Spleen (tissue), 11 donors: ENCODE measurements around the gene PHF21A. TPM values are rescaled to one million over a fixed set of nuclear protein-coding genes. Genes with fewer than 3 reads are reported as not detected.

ENCODE experiments used
- DNase-seq: peaks from one replicate; pipeline ENCODE4 v3.0.0-alpha.2; 2020
- H3K27ac ChIP-seq, 8 donors: fragments of 200-600 bp; sonication (generic) in 7 of 8; 1 replicate in 4 of 8; 2 replicates in 4 of 8; pipeline versions ENCODE4 v1.5.0 to v1.8.0; 2016 to 2021; ENCODE audit warnings: inconsistent platforms in 4 of 8, mild to moderate bottlenecking in 4 of 8, moderate library complexity in 1 of 8
- H3K27me3 ChIP-seq, 7 donors: fragments of 200-600 bp; sonication (generic) in 6 of 7; replicated peaks in 1 of 7; 1 replicate in 4 of 7; 2 replicates in 3 of 7; pipeline versions ENCODE4 v1.5.0 to v1.8.0; 2016 to 2021; ENCODE audit warnings: inconsistent platforms in 3 of 7, mild to moderate bottlenecking in 1 of 7
- H3K36me3 ChIP-seq, 6 donors: fragments of 200-600 bp; sonication (generic) in 5 of 6; 1 replicate in 4 of 6; 2 replicates in 2 of 6; pipeline versions ENCODE4 v1.5.0 to v1.8.0; 2016 to 2021; ENCODE audit warnings: inconsistent platforms in 2 of 6
- H3K4me1 ChIP-seq, 6 donors: fragments of 200-600 bp; sonication (generic) in 5 of 6; 1 replicate in 3 of 6; 2 replicates in 3 of 6; pipeline versions ENCODE4 v1.5.0 to v1.8.0; 2016 to 2021; ENCODE audit warnings: inconsistent platforms in 3 of 6
- H3K4me3 ChIP-seq, 8 donors: fragments of 200-600 bp; sonication (generic) in 7 of 8; 1 replicate in 4 of 8; 2 replicates in 4 of 8; pipeline versions ENCODE4 v1.5.0 to v1.8.0; 2016 to 2021; ENCODE audit warnings: inconsistent platforms in 4 of 8, mild to moderate bottlenecking in 4 of 8, moderate library complexity in 2 of 8
- H3K9me3 ChIP-seq, 8 donors: fragments of 200-600 bp; sonication (generic) in 7 of 8; 1 replicate in 4 of 8; 2 replicates in 4 of 8; pipeline versions ENCODE4 v1.5.0 to v1.8.0; 2016 to 2021; ENCODE audit warnings: inconsistent platforms in 4 of 8
- POLR2A ChIP-seq, 3 donors: fragments of 450-650 bp; IDR thresholded peaks; one replicate each; pipeline ENCODE4 v1.5.1; 2017; ENCODE audit warnings: antibody characterized with exemption in 3 of 3, mild to moderate bottlenecking in 1 of 3
- POLR2AphosphoS5 ChIP-seq, 3 donors: sonication (generic); formaldehyde crosslinking; IDR thresholded peaks; one replicate each; pipeline ENCODE4 v1.5.1; 2017; ENCODE audit warnings: antibody characterized with exemption in 3 of 3
- WGBS, 5 donors: extraction: QIAGEN DNeasy Blood & Tissue Kit in 3 of 5; methylation state at CpG; one replicate each; pipeline versions ENCODE4 v1.1.5 to v1.1.7; 2013 to 2018; 5-methylcytosine and 5-hydroxymethylcytosine counted together
- intact Hi-C: fragments of 100-400 bp; cut with DNase I; formaldehyde crosslinking; loops from one replicate; pipeline ENCODE4 v1.15.0; 2023; ENCODE audit warnings: low total_unique reads
- polyA plus RNA-seq, 3 donors: library from polyadenylated mRNA; stranded (reverse); fragments of 200-250 nt; gene quantifications; one replicate each; pipeline ENCODE4 v1.2.1, GENCODE V29; 2013
- total RNA-seq, 7 donors: library from RNA; depleted of rRNA in 3 of 7; stranded (reverse); fragments of >200 nt in 3 of 7; fragmentation: NEBNext Ultra II Directional in 4 of 7; extraction: Animal tissue kit (Norgen Biotek cat#: 25700) in 4 of 7; gene quantifications; one replicate each; pipeline versions ENCODE4 v1.1.0 to v1.2.1, GENCODE V29; 2016 to 2021
- TF ChIP-seq, protein P1 (sequence below), 11 experiments: fragments of 200-600 bp in 7 of 11; fragments of 450-650 bp in 4 of 11; sonication (generic) in 4 of 11; IDR thresholded peaks in 8 of 11; conservative IDR thresholded peaks in 3 of 11; 1 replicate in 7 of 11; 2 replicates in 4 of 11; pipeline versions ENCODE4 v1.4.0 to v1.8.0; 2016 to 2021; ENCODE audit warnings: antibody characterized with exemption in 11 of 11, inconsistent platforms in 4 of 11, mild to moderate bottlenecking in 1 of 11
- donor health status: healthy with polysubstance abuse.
- donor health status: DM: no; HTN: no; CAD: no; lungs with moderate emphysema.
- donor health status: DM: no; HTN: no; CAD: no.
- donor health status: Bipolar disorder and iron deficiency.
- donor health status: healthy.
- donor health status: DM: no; HTN: no; CAD: no.
- donor health status: DM: yes; HTN: yes; CAD: no.

Gene PHF21A
- total and polyA plus RNA-seq, 10 donors = 9.2 to 110 (median 79.7) TPM

DNA sequence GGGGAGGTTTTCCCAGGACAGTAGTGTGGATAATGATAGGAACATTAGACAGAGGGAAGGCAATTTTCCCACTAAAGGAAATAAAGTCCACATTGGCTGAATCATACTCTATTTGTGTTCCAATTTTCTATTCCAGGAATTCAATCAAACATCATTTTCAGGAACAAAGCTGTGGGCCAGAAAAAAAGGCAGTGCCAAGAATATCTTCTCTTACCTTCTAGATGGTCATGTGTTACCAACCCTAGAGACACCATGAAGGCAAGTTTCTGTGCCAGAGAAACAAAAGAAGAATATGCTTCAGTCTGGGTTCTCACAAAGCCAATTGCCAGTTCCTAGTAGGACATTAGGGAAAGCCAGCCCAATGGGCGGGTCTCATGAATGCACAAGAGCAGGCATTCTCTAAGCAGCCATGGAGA, 171.3 kb downstream of the PHF21A start:
- peaks cover 0 to 100% (median 67%) of the 10 kb centered on the region in 6 donors for H3K36me3 ChIP-seq

DNA sequence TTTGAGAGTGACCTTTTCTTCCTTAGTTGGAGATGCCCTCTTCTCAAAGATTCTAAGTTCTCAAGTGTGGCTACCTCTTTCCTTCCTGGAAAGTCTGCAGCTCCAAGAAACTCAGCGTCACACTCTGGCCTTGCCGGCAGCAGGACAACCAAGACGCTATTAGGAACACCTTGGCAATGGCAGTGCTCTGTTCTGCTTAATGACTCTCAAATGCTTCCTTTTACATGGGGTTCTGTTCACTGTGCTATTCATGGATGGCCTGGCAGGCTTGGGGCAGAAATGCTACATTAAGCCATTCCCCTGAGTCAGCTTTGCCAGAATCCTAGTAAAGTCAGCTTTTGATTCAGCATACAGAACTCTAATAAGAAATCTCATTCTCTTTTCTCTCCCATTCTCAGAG, 172.9 kb downstream of the PHF21A start:
- WGBS, 5 donors = 95 to 99% (median 97%) methylated on average over 3 of the region's 3 CpGs
- Histone ChIP-seq H3K27ac (no peak overlapping the region), H3K27me3 (no peaks in the 10 kb centered on the region), H3K4me3 (no peak overlapping the region), H3K9me3 (no peaks in the 10 kb centered on the region), H3K36me3 (peaks cover 0 to 100% (median 76%) of the 10 kb centered on the region in 6 donors), H3K4me1 (no peaks in the 10 kb centered on the region)
- TF ChIP-seq, protein P1, sequence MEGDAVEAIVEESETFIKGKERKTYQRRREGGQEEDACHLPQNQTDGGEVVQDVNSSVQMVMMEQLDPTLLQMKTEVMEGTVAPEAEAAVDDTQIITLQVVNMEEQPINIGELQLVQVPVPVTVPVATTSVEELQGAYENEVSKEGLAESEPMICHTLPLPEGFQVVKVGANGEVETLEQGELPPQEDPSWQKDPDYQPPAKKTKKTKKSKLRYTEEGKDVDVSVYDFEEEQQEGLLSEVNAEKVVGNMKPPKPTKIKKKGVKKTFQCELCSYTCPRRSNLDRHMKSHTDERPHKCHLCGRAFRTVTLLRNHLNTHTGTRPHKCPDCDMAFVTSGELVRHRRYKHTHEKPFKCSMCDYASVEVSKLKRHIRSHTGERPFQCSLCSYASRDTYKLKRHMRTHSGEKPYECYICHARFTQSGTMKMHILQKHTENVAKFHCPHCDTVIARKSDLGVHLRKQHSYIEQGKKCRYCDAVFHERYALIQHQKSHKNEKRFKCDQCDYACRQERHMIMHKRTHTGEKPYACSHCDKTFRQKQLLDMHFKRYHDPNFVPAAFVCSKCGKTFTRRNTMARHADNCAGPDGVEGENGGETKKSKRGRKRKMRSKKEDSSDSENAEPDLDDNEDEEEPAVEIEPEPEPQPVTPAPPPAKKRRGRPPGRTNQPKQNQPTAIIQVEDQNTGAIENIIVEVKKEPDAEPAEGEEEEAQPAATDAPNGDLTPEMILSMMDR (IDR thresholded peaks at IDR 0.05 in 8 of 11, conservative IDR thresholded peaks at IDR 0.05 in 3 of 11) = no peak
- TF ChIP-seq POLR2A (IDR thresholded peaks at IDR 0.05) = no peak
- TF ChIP-seq POLR2AphosphoS5 (IDR thresholded peaks at IDR 0.05) = no peak
- intact Hi-C loops = no loop called here
- DNase-seq = no peak

More for the DNA sequence above, 171.3 kb downstream of the PHF21A start:
- TF ChIP-seq, protein P1 (IDR thresholded peaks at IDR 0.05 in 8 of 11, conservative IDR thresholded peaks at IDR 0.05 in 3 of 11) = no peak
- TF ChIP-seq POLR2AphosphoS5 (IDR thresholded peaks at IDR 0.05) = no peak
- TF ChIP-seq POLR2A (IDR thresholded peaks at IDR 0.05) = no peak
- H3K4me1 ChIP-seq = no peaks in the 10 kb centered on the region
- DNase-seq = no peak
- H3K27me3 ChIP-seq = no peaks in the 10 kb centered on the region
- intact Hi-C loops = no loop called here
- H3K27ac ChIP-seq = no peak overlapping the region
- no peaks in the 10 kb centered on the region for H3K9me3 ChIP-seq
- H3K4me3 ChIP-seq = no peak overlapping the region
- 97 to 100% (median 100%) methylated on average over 1 of the region's 1 CpG for WGBS, 5 donors

DNA sequence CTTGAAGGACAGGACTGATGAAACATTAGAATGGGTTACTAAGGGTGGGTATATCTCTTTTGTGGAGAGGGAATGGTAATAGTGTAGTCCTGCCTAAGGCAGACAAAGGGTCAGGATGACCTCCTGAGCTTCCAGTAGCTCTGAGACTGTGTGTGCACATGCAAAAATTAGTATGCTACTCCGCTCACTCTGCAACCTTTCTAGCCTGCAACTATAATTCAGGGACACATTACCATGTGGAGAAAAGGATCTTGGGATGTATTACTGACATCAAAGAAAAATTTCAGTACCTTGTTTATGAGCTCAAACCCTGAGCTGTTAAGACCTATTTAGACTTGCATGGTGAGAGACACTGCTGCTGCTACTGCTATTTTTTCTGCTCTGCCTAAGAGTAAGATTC, 173.4 kb downstream of the PHF21A start:
- 92 to 100% (median 97%) methylated on average over 1 of the region's 1 CpG for WGBS, 5 donors
- TF ChIP-seq, protein P1 (IDR thresholded peaks at IDR 0.05 in 8 of 11, conservative IDR thresholded peaks at IDR 0.05 in 3 of 11) = no peak
- no peak for TF ChIP-seq POLR2A (IDR thresholded peaks at IDR 0.05)
- TF ChIP-seq POLR2AphosphoS5 (IDR thresholded peaks at IDR 0.05) = no peak
- no peaks in the 10 kb centered on the region for H3K9me3 ChIP-seq
- no peak for DNase-seq
- no peak overlapping the region for H3K27ac ChIP-seq
- no peaks in the 10 kb centered on the region for H3K4me1 ChIP-seq
- no peak overlapping the region for H3K4me3 ChIP-seq
- H3K36me3 ChIP-seq = peaks cover 0 to 100% (median 74%) of the 10 kb centered on the region in 6 donors
- intact Hi-C loops = no loop called here
- no peaks in the 10 kb centered on the region for H3K27me3 ChIP-seq

DNA sequence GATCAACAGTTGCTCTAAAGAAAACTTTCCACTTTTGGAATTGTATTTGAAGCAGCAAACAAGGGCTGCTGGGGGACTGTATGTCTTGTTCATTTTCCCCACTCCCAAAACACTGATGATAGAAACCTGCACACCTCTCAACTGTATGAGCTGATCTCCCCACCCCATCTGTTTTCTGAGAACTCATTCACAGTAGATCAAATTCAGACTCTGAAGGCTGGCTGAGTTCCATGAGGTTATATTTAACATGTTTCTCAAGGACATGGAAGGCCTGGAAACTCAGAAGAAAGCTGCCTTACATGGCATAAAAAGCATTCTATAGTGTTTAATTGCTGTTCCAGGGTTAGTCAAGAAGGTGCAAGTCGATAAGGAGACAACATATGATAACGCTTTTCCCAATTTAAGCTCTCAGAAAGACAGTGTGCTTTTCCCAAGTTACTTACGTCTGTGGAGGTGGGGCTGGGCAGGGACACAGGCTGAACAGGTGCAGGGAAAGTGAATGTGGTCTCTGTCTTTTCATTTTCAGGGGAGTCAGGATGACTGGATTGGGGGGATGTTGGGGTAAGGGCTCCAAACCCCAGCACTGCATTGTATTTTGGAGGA, 175.8 kb downstream of the PHF21A start:
- Histone ChIP-seq H3K36me3 (peaks cover 0 to 100% (median 71%) of the 10 kb centered on the region in 6 donors), H3K9me3 (no peaks in the 10 kb centered on the region), H3K27ac (no peak overlapping the region), H3K4me1 (no peaks in the 10 kb centered on the region), H3K27me3 (no peaks in the 10 kb centered on the region), H3K4me3 (no peak overlapping the region)
- intact Hi-C loops = no loop called here
- 87 to 100% (median 94%) methylated on average over 3 of the region's 3 CpGs for WGBS, 5 donors
- no peak for TF ChIP-seq POLR2AphosphoS5 (IDR thresholded peaks at IDR 0.05)
- TF ChIP-seq, protein P1 (IDR thresholded peaks at IDR 0.05 in 8 of 11, conservative IDR thresholded peaks at IDR 0.05 in 3 of 11) = no peak
- TF ChIP-seq POLR2A (IDR thresholded peaks at IDR 0.05) = no peak
- DNase-seq = no peak
